Activated gamma-delta T cell treated with Interleukin-2 at 50 U/mL for 16 hours (primary cell): ENCODE data around the gene MTA3.
"Not testable (repeated sequence)": the region's sequence is repeated elsewhere in the genome, so short reads cannot be mapped to it uniquely, and the experiment has no call there.

Experiments
- DNase-seq: peaks from one replicate; pipeline ENCODE4 v3.0.0-alpha.2; 2020

The MTA3 gene

GRCh38 chr2:42614838-42615237, 46.4 kb downstream of the MTA3 start:
- no peak for DNase-seq

GRCh38 chr2:42618116-42618515, 49.7 kb downstream of the MTA3 start:
- DNase-seq = no peak

- DNase-seq = no peak
Measured at GRCh38 chr2:42618972-42619371, 50.5 kb downstream of the MTA3 start.

- DNase-seq = not testable (repeated sequence)
Measured at GRCh38 chr2:42621626-42622025, 53.2 kb downstream of the MTA3 start.

- no peak for DNase-seq
Measured at GRCh38 chr2:42622943-42623676, 54.7 kb downstream of the MTA3 start.

GRCh38 chr2:42624047-42624446, 55.6 kb downstream of the MTA3 start:
- no peak for DNase-seq

GRCh38 chr2:42628024-42628423, 59.6 kb downstream of the MTA3 start:
- DNase-seq = not testable (repeated sequence)

- no peak for DNase-seq
Measured at GRCh38 chr2:42636934-42637333, 68.5 kb downstream of the MTA3 start.

- no peak for DNase-seq
Measured at GRCh38 chr2:42638080-42638784, 69.8 kb downstream of the MTA3 start.

GRCh38 chr2:42639340-42640077, 71.1 kb downstream of the MTA3 start:
- DNase-seq = no peak

- no peak for DNase-seq
Measured at GRCh38 chr2:42640261-42640660, 71.8 kb downstream of the MTA3 start.

GRCh38 chr2:42642371-42642770, 73.9 kb downstream of the MTA3 start:
- not testable (repeated sequence) for DNase-seq

- DNase-seq = no peak
Measured at GRCh38 chr2:42645551-42645950, 77.1 kb downstream of the MTA3 start.

- DNase-seq = no peak
Measured at GRCh38 chr2:42648796-42649195, 80.4 kb downstream of the MTA3 start.

- DNase-seq = no peak
Measured at GRCh38 chr2:42651057-42651456, 82.6 kb downstream of the MTA3 start.

- peak; percentile 16 for DNase-seq
Measured at GRCh38 chr2:42652086-42652485, 83.7 kb downstream of the MTA3 start.

GRCh38 chr2:42653039-42653438, 84.6 kb downstream of the MTA3 start:
- no peak for DNase-seq

GRCh38 chr2:42653908-42654445, 85.5 kb downstream of the MTA3 start:
- no peak for DNase-seq

- no peak for DNase-seq
Measured at GRCh38 chr2:42658306-42658705, 89.9 kb downstream of the MTA3 start.

GRCh38 chr2:42659609-42660008, 91.2 kb downstream of the MTA3 start:
- no peak for DNase-seq

- DNase-seq = peak; percentile 51
Measured at GRCh38 chr2:42663106-42663780, 94.8 kb downstream of the MTA3 start.

GRCh38 chr2:42663828-42664227, 95.4 kb downstream of the MTA3 start:
- DNase-seq = no peak
